NCI-H82 treated with DMSO at 0.1 percent for 48 hours (cell line): ENCODE data around the gene DSTYK.

Source experiments
- DNase-seq: peaks from one replicate; lab custom pipeline; 2025; ENCODE audit not compliant: unreplicated experiment; lab: John Stamatoyannopoulos, UW

DSTYK gene, protein sequence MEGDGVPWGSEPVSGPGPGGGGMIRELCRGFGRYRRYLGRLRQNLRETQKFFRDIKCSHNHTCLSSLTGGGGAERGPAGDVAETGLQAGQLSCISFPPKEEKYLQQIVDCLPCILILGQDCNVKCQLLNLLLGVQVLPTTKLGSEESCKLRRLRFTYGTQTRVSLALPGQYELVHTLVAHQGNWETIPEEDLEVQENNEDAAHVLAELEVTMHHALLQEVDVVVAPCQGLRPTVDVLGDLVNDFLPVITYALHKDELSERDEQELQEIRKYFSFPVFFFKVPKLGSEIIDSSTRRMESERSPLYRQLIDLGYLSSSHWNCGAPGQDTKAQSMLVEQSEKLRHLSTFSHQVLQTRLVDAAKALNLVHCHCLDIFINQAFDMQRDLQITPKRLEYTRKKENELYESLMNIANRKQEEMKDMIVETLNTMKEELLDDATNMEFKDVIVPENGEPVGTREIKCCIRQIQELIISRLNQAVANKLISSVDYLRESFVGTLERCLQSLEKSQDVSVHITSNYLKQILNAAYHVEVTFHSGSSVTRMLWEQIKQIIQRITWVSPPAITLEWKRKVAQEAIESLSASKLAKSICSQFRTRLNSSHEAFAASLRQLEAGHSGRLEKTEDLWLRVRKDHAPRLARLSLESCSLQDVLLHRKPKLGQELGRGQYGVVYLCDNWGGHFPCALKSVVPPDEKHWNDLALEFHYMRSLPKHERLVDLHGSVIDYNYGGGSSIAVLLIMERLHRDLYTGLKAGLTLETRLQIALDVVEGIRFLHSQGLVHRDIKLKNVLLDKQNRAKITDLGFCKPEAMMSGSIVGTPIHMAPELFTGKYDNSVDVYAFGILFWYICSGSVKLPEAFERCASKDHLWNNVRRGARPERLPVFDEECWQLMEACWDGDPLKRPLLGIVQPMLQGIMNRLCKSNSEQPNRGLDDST

DNA sequence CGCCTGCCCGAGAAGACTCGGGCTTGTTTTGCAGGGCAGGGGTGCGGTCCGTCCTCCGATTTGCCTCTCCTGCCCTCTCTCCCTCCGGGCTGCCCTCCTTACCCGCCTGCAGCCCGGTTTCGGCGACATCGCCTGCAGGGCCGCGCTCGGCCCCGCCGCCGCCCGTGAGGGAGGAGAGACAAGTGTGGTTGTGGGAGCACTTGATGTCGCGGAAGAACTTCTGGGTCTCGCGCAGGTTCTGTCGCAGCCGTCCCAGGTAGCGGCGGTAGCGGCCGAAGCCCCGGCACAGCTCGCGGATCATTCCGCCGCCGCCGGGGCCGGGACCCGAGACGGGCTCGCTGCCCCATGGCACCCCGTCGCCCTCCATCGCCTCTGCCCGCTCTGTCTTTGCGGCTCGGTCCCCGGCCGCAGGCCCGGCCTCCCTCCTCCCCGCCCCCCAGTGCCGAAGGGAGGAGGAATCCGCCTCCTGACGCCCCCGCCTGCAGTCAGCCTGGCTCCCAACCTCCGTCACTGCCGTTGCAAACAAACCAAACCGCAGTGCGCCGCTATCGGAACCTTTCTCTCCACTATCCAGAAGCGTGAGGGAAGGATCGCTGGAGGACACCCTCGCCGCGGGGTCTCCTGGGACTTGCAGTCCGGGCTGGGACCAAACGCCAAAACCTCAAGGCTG, at the start of gene DSTYK:
TSS of gene DSTYK (minus strand) at position 534 of the 670 bp plus-strand sequence. CDS start at position 367, 167 bp downstream.
- peak; percentile 96 for DNase-seq

DNA sequence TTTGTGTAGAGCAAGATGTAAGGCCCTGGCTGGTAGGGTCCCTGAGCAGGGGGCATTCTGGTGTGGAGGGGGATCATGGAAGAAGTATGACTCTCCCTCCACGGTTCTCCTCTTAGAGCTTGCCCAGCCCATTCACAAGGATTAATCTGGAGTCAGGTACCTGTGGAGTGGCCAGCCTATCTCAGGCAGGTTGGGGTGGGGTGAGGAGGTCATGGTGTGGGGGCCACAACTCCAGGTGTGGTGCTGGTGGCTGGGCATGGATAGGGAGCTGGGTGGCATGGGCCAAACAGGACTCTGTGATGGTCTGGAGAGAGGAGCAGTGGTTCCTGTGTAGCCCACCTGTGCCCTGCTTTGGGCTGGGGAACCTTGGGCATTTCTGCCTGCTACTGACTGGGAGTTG, 48.5 kb upstream of the DSTYK start:
- no peak for DNase-seq

DNA sequence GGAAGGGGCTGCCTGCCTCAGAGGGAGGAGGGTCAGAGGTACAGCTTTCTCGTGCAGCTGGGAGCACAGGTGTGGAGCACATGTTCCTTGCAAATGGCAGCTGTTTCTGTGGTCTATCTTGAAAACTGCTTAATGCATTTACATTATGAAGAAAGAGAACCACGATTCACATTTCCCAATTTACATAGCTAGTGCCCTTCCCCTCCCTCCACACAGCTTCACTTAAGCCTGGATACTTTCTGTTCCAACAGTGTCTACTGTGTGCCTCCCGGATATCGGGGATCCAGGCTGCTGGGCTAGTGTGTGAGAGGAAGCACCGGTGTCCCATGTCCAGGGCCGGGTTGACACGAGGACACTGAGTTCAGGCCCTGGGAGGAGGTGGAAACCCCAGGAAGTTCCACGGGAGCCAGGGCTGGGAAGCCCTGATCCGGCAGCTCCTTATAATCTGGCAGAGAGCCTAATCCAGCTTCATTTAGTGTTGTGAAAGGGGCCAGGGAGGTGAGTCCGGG, 47.9 kb upstream of the DSTYK start:
- peak; percentile 67 for DNase-seq

DNA sequence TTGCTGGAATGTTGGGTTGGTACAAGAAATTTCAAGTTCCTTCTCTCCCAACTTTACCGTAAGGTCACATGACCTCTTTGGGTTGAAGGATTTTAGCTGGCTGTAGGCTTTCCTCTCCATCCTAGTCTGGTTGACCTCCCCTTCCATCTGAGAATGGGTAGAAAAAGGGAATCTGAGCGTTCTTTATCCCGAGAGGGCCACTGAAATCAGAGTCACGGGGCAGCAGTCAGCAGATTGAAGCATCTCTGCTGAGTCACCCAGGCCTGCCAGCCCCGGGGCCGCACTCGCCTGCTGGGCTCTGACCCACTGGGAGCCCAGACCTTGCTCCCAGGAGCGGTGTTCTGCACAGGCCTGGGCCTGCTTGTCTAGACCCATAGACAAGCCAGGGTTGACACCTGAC, 47.2 kb upstream of the DSTYK start:
- no peak for DNase-seq

DNA sequence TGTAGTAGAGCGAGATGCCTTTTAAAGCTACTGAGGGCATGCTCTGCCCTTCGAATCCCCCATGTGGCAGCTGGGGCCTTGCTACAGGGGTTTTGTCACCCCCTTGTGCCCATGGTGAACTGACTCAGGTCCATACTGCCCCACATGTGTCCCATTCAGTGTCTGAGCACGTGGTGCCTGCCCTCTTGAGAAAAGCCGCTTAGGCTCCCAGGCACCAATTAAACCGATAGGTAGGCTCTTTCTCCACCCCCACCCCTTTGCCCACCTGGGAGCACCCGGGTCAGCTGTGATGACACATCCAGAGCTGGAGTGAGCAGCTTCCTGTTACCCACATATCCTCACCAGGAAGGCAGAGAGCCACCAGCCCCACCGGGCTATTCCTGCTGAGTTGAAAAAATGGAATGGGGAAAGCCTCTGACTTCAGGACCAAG, 46.8 kb upstream of the DSTYK start:
- peak; percentile 86 for DNase-seq

DNA sequence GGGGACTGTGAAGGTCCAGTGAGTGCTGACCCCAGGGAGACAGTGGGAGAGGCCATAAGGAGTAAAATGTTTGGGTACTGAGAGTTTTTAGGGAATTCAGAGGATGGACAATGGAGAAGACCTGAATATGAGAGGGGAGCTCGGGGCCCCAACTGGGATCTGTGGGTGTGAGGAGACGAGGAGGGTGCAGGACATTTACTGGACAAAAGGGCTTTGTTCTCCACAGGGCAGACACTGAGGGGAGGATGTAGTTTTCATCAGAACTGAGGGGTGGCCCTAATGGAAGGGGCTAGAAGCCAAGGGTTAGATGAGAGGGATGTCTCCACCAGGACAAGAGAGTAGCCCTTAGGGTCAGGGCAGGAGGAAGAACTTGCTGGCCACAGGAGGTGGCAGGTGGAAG, 46.2 kb upstream of the DSTYK start:
- DNase-seq: no peak

DNA sequence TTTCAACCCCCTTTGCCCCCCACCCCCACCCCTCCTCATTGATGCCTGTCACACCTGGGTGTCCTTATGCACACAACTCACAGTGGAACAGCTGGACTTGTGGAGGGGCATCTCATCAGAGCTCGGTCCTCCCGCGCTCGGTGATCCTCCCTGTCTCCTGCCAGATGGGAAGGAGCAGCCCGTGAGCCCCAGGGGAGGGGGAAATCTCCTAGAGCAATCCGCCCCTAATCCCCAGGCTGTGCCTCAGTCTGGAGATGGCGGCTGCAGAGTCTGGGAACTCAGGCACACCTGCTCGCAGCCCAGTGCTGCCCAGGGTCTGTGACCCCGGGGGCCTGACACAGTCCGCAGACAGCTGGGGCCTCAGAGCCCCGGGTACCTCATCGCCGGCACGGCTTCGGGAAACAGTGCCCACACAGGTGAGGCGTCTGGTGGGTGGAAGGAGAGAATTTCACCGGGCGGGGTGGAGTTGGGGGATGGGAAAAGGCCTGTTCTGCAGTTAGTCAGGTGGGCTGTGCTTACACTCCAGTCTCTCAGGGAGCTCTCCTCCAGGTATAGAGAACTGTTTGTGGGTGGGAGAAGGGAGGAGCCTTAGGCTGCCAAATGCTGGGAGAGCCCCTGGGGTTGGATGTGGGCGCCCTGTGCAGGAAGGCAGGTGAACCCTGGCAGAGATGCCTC, 45.6 kb upstream of the DSTYK start:
- DNase-seq: peak; percentile 96

DNA sequence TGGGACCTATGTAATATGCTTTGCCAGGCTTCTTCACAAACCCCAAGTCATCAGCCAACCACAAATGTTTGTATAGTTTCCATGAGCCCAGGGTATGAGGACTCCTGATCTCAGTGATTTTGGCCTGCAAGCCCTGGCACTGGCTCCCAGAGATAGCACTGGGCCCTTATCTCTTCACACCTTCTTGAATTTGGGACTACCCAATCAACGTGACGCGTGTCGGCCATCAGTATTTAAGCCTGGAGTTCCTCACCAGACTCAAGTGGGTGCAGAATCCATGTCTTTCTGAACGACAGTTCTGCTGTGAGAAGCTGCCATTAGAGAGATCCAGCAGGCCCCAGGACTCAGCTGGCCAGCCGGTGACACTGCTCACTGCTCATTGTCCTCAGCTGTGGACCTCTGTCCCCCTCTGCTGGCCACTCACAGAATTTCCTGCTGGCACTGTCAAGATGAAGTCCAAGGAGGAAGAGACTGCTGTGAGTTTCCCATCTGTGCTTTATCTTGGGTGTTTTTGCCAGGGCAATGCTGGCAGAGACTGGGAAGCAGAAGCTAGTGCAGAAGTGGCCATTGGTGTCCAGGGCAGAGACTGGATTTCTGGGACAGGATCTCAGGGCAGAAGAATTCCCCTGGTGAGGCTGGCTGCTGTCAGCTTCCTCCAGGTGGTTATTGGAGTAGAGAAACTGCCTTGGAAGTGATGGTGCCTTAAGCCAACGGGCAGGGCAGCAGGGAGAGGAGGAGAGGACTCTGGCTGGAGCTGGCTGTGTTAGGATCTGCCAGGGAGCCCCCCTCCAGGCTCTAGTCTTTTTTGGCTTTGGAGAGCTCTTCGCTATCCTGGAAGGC, 44.7 kb upstream of the DSTYK start:
- peak; percentile 83 for DNase-seq

DNA sequence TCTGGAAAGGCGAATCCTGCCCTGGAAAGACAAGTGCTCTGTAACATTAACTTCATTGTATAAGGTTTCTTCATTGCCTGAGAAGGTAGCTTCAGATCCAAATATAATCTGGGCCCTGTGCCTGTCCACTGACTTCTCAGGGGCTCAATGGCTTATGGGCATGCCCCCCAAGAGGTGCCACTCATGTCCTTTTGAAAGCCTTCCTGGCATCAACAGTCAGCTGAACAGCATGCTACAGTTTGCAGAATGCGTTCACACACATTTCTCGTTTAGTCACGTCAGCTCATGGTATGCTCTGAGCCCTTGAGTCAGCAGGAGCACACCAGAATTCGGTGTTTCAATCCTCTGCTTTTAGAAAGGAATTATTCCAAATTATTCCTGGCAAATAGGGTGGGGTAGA, 40.1 kb upstream of the DSTYK start:
- no peak for DNase-seq

DNA sequence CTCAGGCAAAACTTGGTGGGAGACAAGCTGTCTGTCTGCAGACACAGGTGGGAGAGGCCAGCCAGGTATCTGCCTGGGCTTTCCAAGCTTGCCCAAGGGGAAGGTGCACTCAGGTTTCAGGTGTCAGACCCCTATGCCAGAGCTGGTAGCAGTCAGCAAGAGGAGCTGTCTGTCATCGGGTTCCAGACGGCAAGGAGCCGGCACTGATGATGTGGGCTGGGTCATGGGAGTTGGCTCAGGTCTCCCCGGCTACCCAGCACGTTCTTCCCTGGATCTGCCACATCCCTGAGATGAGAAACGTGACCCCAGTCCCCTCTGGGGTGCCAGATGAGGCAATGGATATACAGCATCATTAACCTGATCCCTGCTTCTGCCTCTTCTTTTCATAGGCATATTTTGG, 39.2 kb upstream of the DSTYK start:
- no peak for DNase-seq

DNA sequence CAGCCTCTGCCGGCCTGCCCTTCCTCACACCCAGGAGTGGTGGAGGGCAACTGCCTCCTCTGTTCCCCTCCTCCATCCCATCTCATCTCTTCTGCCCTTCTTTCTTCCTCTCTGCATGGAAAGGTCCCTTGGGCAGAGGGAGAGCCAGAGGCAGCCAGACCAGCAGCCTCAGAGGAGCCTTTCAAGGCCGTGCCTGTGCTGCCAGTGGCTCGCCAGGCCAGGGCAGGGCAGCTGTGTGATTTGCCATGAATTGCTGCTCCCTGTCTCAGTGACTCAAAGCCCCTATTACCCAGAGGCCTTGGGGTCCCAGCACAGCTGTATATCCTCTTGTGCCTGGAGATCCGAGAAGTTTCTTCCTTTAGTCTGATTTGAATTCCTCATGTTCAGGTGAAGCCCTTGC, 38.1 kb upstream of the DSTYK start:
- no peak for DNase-seq

DNA sequence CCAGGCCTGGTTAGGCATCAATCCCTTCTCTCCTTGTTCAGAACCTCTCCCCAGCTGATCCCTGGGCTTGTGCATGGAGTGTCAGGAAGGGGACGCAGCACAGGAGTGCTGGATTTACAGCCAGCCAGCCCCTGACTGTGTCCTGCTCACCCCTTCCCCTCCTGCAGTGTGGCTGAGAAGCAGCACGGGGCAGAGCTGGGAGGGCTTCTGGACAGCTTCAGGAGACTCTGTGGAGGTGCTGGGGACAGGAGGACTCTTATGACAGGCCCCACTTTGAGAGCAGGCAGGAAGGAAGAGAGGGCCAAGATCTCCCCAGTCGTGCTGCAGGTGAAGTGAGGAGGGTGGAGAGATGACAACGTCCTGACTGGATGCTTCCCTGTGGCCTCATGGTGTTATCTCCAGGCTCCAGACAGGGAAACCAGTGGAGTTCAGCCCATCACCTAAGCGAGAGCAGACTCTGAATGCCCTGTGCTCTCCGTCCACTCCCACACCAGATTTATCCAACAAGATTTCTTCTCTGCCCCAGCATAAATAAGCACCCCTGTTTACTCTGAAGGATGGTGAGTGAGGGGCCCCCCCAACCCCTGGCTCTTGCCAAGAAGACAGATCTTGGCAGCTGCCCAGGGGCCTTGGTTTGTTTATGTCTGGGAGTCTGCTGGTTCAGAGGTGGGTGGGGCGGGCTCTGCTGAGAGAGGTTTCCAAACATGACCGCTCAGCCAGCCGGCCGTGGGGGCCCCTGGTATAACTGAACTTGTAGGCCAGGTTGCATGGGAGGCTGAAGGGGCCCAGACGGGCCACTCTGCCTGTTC, 37.5 kb upstream of the DSTYK start:
- no peak for DNase-seq

DNA sequence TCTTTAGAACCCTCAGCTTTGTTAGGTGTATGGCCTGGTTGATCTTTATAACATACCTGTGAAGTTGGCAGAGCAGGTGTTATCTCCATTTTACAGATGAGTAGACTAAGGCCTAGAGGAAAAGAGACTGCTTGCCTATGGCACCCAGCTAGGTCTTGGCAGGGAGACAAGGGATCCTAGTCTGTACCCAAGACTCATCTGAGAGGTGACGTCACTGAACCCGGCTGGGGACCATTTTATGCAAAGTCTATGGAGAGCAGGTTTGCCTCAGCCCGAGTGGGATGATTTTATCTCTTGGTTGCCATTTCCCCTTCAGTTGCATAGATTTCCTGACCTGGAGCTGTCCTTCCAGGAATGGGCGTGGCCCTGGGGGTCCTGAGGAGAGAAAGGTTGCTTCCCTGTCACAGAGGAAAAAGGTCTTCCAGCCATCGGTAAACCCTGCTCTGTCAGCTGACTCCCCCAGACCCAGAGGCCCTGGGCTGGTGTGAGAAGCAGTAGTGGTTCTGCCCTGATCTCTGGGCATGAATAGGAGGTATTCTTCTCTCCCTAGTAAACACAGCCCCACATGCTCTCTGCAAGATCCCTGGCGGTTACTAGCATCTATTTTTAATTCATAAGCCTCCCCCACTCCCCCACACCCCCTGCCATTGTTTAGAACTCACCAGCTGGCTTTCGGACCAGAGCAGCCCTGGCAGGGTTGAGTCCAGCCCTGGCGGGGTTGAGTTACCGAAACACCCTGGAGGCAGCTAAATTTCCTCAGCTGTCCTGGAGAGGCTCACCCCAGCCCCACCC, 35.8 kb upstream of the DSTYK start:
- no peak for DNase-seq

DNA sequence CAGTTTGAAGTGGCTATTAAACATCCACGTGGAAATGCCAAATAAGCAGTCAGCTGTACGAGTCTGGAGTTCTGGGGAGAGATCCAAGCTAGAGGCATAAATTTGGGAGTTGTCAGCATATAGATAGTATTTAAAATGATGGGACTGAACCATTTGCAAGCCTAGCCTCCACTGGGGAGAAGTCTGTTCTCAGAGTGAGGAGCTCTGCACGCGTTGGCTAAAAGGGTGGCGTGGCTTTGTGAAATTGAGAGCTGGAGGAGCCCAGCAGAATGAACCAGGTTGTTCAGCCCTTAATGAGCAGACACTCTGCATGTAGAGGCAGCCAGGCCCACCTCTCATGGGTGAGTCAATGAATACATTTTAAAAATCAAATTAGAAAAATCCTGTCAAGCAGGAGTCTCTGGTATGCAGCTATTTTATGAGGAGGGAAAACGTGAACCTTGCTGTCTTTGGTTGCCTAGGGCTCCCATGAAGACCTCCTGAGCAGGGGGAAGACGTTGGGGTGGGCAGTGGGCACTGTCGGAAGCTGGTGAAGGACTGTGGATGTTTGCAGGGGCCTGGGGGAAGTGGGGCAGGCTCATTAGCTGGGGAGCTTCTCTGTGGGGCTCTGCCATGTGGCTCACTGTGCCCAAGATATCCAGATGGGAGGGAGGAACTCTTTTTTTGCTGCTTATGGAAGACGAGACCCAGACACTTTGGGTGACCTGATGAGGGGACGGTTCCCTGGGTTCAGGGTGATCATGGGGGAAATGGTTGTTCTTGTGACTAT, 35.0 kb upstream of the DSTYK start:
- no peak for DNase-seq

DNA sequence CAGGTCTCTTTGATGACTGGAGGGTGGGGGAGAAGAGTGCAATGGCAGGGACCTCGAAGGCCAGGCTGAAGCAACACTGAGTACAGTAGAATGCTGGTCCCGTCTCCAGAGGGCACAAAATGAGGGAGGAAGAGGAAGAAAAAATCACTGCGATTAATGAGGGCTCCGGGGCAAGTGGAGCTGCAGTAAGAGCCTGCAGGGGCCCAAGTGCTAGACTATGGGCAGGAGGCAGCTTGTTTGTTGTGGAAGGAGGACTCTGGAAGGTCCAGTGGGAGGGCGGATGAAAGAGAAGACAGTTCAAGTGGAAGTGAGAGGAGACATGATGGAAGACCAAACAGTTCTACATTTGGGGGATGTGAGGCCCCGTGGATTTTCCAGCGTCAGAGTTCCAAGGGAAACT, 33.6 kb upstream of the DSTYK start:
- DNase-seq: no peak

DNA sequence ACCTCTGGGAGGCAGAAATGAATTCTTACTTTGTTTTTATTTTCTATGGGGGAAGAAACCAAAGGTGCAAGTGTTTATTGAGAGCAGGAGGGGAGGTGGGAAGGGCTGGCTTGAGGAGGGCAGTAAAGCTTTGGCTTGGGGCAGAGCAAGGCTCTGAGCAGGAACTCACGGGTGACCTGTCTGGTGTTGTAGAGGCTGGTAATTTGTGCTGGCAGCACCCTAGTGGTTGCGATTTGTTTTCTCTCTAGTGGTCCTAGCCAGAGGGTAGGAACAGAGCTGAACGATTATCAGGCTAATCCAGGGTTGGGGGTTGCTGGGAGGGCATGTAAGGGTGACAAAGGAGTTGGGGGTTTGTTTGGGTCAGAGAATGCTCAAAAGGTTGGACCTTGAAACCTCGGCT, 32.9 kb upstream of the DSTYK start:
- no peak for DNase-seq
